ENCODE measurements around the gene PTPRE.
A peak's percentile ranks its signal among the peaks of the same experiment; 100 is the strongest.

PTPRE gene

GRCh38 chr10:128064108-128064969 is 157.4 kb downstream of the PTPRE start:
- DNase-seq = peak; percentile 97

DNA sequence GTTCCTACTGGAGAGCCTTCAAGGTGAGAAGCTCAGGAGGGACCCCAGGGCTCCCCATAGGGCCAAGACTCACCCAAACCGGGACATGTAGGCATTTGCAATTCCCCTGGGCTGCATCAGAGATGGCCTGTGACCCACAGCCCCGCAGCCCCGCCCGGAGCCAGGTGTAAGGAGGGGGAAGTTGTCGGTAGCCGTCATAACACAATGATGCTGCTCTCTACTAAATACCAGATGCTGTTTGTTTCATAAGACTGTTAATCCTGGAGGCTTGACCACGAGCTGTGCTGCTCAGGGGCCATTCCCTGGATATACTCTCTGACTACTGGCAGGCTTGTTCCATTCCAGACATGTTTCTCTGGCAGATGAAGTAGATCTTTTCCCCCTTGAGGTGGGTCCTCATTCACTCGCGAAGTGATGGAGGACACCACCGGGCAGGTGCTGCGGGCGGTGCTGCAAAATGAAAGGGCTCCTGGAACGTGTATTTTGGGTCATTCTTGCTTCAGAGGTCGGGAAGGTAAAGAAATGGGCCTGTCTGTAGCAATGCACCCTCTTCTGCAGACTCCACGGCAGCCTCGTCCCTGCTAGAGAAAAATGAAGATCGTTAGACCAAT is 158.2 kb downstream of the PTPRE start:
- no peak for DNase-seq

- DNase-seq = no peak
These were observed 159.1 kb downstream of the PTPRE start for GRCh38 chr10:128065881-128066534.

DNA sequence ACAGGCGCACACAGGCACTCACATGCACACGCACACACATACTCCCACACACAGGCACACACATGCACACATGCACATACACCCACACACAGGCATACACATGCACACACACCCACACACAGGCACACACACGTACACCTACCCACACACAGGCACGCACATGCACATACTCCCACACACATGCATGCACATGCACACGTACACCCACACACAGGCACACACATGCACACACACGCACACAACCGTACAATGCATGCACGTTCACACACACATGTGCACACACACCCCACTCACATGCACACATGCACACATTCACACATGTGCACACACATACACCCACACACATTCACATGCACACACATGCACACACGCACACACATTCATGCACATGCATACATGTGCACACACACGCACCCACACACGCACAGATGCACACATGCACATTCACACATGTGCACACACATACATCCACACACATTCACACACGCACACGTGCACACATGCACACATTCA is 160.0 kb downstream of the PTPRE start:
- DNase-seq = no peak

- DNase-seq = no peak
These were observed 160.9 kb downstream of the PTPRE start for GRCh38 chr10:128067691-128068397.

- no peak for DNase-seq
These were observed 161.7 kb downstream of the PTPRE start for GRCh38 chr10:128068398-128069285.

DNA sequence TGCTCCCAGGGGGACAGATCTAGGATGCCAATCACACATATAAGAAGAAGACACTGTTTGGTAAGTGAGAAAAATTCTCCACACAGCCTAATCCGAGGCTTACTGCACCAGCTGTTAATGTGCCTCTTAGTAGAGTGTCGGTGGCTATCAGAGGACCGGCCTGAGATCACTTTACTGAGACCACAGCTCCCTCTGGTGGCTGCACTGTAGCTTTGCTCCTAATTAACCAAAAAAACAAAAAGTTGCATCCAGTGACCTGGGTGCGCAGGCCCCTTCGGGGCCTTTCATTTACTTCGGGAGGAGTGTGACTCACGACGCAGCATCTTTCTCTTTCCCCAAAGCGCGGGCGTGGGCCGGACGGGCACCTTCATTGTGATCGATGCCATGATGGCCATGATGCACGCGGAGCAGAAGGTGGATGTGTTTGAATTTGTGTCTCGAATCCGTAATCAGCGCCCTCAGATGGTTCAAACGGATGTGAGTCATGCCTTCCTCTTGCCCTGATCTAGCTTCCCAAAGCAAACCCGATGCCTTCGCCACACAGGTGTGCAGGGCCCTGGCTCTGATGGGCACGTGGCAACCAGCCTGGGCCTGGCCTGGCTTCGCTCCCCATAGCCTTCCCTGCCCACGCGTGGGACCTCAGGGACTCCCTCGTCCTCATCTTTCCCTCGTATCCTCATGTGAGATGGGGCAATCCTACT is 162.6 kb downstream of the PTPRE start:
- DNase-seq = peak; percentile 81

- DNase-seq = no peak
These were observed 163.3 kb downstream of the PTPRE start for GRCh38 chr10:128070161-128070560.

DNA sequence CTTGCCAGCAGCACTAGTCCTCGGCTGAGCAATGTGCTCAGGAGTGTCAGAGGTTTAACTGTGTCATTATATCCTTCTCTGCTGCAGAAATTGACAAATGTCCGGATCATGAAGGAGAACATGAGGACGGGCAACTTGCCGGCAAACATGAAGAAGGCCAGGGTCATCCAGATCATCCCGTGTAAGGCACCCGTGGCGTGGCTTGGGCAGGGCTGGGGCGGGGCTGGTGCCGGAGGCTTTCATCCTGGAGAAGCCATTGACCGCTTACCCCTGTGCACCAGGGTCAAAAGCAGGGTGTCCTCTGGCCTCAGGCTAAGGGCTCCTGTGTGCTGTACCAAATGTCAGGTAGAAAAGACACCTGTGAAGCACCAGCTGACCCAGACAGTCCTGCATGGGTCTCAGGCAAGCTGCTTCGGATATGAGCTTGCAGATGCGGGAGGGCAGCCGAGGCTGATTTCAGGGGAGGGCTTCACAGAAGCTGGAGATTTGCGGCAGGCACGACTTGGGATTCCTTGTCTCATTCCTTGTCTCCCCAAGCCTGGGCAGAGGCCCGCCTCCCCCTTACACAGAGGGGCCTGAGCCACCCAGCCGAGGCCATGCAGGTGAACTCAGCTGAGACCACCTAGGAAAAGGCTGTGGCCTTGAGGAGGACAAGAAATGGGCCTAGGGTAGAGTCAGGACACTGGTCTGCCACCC is 164.0 kb downstream of the PTPRE start:
- DNase-seq = no peak

GRCh38 chr10:128071417-128071782 is 164.5 kb downstream of the PTPRE start:
- no peak for DNase-seq

DNA sequence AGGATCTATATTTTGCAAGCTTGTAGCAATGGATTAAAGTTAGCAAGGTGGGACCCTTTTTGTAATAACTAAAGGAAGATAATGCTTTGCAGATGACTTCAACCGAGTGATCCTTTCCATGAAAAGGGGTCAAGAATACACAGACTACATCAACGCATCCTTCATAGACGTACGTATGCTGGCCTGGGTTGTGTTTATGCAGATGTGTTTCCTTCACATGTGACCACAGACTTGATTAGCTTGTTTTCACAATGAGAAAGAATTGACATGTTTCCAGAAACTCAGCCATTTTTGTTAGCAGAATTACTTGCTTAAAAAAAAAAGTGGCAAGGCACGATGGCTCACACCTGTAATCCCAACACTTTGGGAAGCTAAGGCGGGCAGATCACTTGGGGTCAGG is 165.1 kb downstream of the PTPRE start:
- no peak for DNase-seq

- no peak for DNase-seq
These were observed 166.2 kb downstream of the PTPRE start for GRCh38 chr10:128072941-128073645.

DNA sequence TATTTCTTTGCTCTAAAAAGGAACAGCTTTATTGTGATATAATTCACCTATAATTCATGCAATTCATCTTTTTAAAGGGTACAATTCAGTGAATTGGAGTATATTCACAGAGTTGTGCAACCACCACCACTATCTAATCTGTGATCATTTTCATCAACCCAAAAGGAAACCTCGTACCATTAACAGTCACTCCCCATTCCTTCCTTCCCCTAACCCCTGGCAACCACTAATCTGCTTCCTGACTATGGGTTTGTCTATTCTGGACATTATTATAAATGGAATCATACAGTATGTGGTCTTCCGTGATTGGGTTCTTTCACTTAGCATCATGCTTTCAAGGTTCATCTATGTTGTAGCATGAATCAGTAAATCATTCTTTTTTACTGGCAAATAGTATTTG is 167.0 kb downstream of the PTPRE start:
- no peak for DNase-seq

GRCh38 chr10:128074589-128074988 is 167.7 kb downstream of the PTPRE start:
- no peak for DNase-seq

DNA sequence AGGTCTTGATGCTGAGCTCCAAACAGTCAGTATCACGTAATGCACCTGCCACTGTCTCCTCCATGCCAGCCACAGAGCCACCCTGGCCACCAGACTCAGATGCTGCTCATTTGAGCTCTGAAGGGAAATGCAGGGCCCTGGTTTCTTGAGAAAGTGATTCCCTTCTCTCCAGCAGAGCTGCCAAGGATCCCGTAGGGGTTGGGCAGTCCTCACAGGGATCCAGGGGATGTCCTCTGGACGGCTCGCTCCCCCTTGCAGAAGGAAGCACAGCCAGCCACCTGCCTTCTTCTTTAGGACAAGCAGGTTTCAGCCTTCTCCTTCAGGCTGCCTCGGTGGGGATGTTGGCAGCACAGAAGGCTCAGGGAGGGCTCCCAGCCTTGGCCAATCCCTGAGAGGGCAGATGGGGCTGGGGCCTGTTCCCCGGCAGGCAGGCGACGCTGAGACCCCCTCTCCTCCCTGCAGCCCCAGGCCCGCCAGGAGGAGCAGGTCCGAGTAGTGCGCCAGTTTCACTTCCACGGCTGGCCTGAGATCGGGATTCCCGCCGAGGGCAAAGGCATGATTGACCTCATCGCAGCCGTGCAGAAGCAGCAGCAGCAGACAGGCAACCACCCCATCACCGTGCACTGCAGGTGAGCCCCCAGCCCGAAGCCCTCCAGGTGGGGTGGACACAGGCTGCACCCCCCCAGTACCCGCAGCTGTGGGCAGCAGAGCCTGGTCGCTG is 170.4 kb downstream of the PTPRE start:
- DNase-seq = no peak

DNA sequence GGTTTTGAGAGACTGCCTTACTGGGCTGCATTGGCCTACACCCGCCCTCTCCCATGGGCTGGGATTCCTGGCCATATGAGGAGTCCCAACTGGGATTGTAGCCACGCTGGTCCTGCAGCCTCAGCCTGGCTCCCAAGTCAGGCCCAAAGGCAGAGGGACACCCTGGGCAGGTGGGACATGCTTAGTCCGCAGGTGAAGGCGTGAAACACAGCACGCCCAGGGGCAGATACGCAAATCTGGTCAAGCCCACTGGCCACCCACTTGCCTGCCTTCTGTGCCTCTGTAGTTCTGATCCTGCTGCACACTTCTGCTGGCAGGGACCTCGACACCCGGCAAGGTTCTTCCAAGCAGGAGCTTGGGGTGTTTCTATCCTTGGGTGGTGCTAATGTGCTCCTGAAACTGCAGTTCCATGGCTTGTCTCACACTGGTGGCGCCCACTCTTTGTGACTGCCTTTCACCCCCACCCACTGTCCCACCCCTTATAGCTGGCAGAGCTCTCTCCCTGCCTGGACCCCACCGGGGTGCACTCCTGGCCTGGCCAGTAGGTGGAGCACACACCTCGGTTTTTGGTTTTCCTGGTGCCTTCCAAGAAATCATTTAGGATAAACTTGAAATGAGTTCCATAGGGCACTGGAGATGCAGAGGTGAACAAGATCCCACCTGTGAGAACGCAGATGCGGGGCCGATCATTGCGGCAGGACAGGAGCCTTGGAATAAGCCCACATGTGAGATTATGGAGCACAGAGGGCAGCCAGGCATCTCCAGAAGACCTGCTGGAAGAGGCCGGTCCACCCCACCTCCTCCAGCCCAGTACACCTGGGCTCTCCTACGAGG is 171.4 kb downstream of the PTPRE start:
- DNase-seq = peak; percentile 40

GRCh38 chr10:128080231-128080630 is 173.3 kb downstream of the PTPRE start:
- no peak for DNase-seq

- DNase-seq = no peak
These were observed 173.7 kb downstream of the PTPRE start for GRCh38 chr10:128080641-128081040.

Data from suppressor macrophage treated with lipopolysaccharide for 4 hours (primary cell).